ENCODE results near the gene ICAM1. TPM values are rescaled to one million over a fixed set of nuclear protein-coding genes. Genes with fewer than 3 reads are reported as not detected.

Gene ICAM1
- total and polyA plus RNA-seq, 2 of the 8 experiments (the other 6 are each of a cell fraction or from before 2014, with no cell fraction given) = 4.0 to 9.4 TPM

DNA sequence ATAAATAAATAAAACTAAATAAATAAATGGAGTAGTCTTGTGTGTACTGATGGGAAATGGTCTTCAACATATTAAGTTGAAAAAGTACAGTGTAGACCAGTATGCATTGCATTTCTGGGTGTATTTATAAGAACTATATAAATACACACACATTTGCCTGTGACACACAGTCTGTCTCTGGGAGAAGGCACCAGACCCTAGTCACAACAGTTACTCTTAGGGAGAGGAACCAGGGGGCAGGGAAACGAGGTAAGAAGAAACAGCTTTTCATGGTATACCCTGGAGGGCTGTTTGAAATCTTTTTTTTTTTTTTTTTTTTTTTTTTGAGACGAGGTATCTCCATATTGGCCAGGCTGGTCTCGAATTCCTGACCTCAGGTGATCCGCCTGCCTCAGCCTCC lies 37.0 kb upstream of the ICAM1 start:
- POLR2A ChIA-PET (ENCODE audit: partially characterized antibody) = interaction anchor here (1.7 kb wide), 1 partner anchor 9 kb away, joined by 4 read pairs; no protein-coding TSS in a partner anchor
- Histone ChIP-seq H3K27me3 (replicated peaks in 1 of 4; ENCODE audit: control insufficient read depth in 3 of 4, extremely low read depth in 1 of 4, insufficient read depth in 3 of 4, low read length in 3 of 4) (0 out of 7 replicates have a peak, but pooled peaks cover 0 to 3% (median 0%) of the 10 kb centered on the region in 4 experiments), H3K79me1 (ENCODE audit: low read depth, low read length) (no peaks in the 10 kb centered on the region), H3K23me2 (ENCODE audit: low read depth, low read length) (peaks cover 10% of the 10 kb centered on the region; the same call in 1 of the 2 replicates), H3K4ac (replicated peaks; ENCODE audit: insufficient read length, low read depth, low read length) (no peak overlapping the region), H2BK12ac (ENCODE audit: low read depth, low read length) (no peak overlapping the region), H3K79me2 (ENCODE audit: control insufficient read depth in 1 of 2, insufficient read depth in 2 of 2, low read length in 2 of 2) (no peaks in the 10 kb centered on the region), H3K36me3 (ENCODE audit: control insufficient read depth in 2 of 4, insufficient read depth in 4 of 4, low read length in 3 of 4) (no peaks in the 10 kb centered on the region), H3K9me3 (ENCODE audit: insufficient read depth in 2 of 2, low read depth in 1 of 2, low read length in 1 of 2) (no peaks in the 10 kb centered on the region), H4K5ac (ENCODE audit: insufficient read length, low read depth, low read length) (no peak overlapping the region), H3K23ac (ENCODE audit: insufficient read length) (no peak overlapping the region), H2AK5ac (ENCODE audit: low read depth, low read length) (no peak overlapping the region), H2AFZ (ENCODE audit: low read length) (no peak overlapping the region), H3K9ac (replicated peaks in 1 of 4; ENCODE audit: extremely low read depth in 1 of 4, low read depth in 3 of 4, low read length in 3 of 4) (no peak overlapping the region), H3K4me3 (ENCODE audit: extremely low read depth in 1 of 4, insufficient read depth in 2 of 4, low read depth in 3 of 4, low read length in 4 of 4) (no peak overlapping the region), H2BK15ac (ENCODE audit: low read length) (no peak overlapping the region), H2BK20ac (ENCODE audit: low read length) (no peak overlapping the region), H3K4me1 (replicated peaks in 1 of 4; ENCODE audit: control insufficient read depth in 3 of 4, insufficient read depth in 4 of 4, low read length in 3 of 4) (peaks cover 0 to 7% (median 2%) of the 10 kb centered on the region in 4 experiments; a peak in 3 of 7 replicates), H3K18ac (ENCODE audit: extremely low read depth, low read length) (no peak overlapping the region), H4K91ac (replicated peaks; ENCODE audit: insufficient read length, low read length) (no peak overlapping the region), H3K27ac (ENCODE audit: low read depth, low read length) (no peak overlapping the region), H4K8ac (ENCODE audit: extremely low read depth, insufficient read depth, low read length) (no peak overlapping the region), H4K20me1 (replicated peaks in 1 of 2; ENCODE audit: control insufficient read depth in 1 of 2, insufficient read depth in 2 of 2, low read length in 2 of 2) (peaks cover 0 to 3% of the 10 kb centered on the region in 2 experiments), H3K14ac (ENCODE audit: insufficient read length) (no peak overlapping the region), H2BK120ac (replicated peaks; ENCODE audit: low read depth, low read length) (no peak overlapping the region), H3K4me2 (ENCODE audit: insufficient read depth in 1 of 2, low read depth in 2 of 2, low read length in 2 of 2) (no peak overlapping the region), H3K56ac (replicated peaks; ENCODE audit: insufficient read length, low read depth, low read length) (no peak overlapping the region), H2BK5ac (ENCODE audit: low read depth, low read length) (no peak overlapping the region)
- CTCF ChIA-PET (ENCODE audit: partially characterized antibody) = interaction anchor here (0.6 to 1.6 kb wide), 4 partner anchors 11 to 121 kb away, joined by 3 to 7 read pairs (median 4); no protein-coding TSS in a partner anchor
- FAIRE-seq (no peak), DNase-seq (ENCODE audit: low read depth in 1 of 2, low spot score in 2 of 2) (no peak)
- no peak for TF ChIP-seq EGR1 (IDR thresholded peaks at IDR 0.05; ENCODE audit: borderline replicate concordance, low read depth, low read length)
- no peak for TF ChIP-seq SAP30 (IDR thresholded peaks at IDR 0.05; ENCODE audit: insufficient read depth, insufficient replicate concordance, low read length)
- 82% methylated on average over 4 of the region's 4 CpGs; no CpG with 5 or more reads in 1 of the 2 experiments for WGBS, 2 experiments (ENCODE audit: extremely low coverage in 1 of 2, insufficient coverage in 1 of 2, insufficient read length in 1 of 2, insufficient replicate concordance in 2 of 2, low coverage in 1 of 2, low lambda C conversion rate in 2 of 2, missing lambda C conversion rate in 1 of 2)

Data from H1 (cell line).